ENCODE data around the gene IGF1R.

DNA sequence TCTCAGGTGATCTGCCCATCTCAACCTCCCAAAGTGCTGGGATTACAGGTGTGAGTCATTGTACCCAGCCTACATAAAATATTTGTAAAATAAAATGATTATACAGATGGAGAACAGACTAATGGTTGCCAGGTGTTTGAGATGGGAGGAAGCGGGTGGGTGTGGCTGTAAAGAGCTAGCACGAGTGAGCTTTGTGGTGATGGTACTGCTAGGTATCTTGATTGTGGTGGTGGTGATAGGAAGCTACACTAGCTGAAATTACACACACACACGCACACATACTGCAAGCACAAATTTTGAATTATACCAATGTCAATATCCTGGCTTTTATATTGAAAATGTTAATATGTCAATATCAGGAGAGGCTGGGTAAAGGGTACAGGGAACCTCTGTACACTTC lies 353.9 kb downstream of the IGF1R start:
- TF ChIP-seq, protein P1, sequence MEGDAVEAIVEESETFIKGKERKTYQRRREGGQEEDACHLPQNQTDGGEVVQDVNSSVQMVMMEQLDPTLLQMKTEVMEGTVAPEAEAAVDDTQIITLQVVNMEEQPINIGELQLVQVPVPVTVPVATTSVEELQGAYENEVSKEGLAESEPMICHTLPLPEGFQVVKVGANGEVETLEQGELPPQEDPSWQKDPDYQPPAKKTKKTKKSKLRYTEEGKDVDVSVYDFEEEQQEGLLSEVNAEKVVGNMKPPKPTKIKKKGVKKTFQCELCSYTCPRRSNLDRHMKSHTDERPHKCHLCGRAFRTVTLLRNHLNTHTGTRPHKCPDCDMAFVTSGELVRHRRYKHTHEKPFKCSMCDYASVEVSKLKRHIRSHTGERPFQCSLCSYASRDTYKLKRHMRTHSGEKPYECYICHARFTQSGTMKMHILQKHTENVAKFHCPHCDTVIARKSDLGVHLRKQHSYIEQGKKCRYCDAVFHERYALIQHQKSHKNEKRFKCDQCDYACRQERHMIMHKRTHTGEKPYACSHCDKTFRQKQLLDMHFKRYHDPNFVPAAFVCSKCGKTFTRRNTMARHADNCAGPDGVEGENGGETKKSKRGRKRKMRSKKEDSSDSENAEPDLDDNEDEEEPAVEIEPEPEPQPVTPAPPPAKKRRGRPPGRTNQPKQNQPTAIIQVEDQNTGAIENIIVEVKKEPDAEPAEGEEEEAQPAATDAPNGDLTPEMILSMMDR (IDR thresholded peaks at IDR 0.05; ENCODE audit: insufficient read depth, low read length), result no peak
- TF ChIP-seq GABPA (IDR thresholded peaks at IDR 0.05; ENCODE audit: low read depth), result no peak
- no peak for TF ChIP-seq POLR2AphosphoS5 (IDR thresholded peaks at IDR 0.05; ENCODE audit: low read depth)
- TF ChIP-seq SPI1 (IDR thresholded peaks at IDR 0.05; ENCODE audit: borderline replicate concordance, low read depth), result no peak
